Measurements from ENCODE around the gene NCOA1.

GRCh38 chr2:24632172-24632571 is 141.1 kb downstream of the NCOA1 start:
- TF ChIP-seq CTCF (IDR thresholded peaks at IDR 0.05), result no peak
- TF ChIP-seq POLR2A (IDR thresholded peaks at IDR 0.05), result no peak
